Activated CD8-positive, alpha-beta memory T cell treated with anti-CD3 and anti-CD28 coated beads for 24 hours (primary cell): ENCODE data around the gene PTPRC.

Source experiments
- DNase-seq: peaks from one replicate; pipeline ENCODE4 v3.0.0-alpha.2; 2020

PTPRC gene

GRCh38 chr1:198772626-198773025 lies 133.8 kb downstream of the PTPRC start:
- DNase-seq = no peak

GRCh38 chr1:198773030-198773429 lies 134.2 kb downstream of the PTPRC start:
- DNase-seq = no peak

- DNase-seq = no peak
Measured at GRCh38 chr1:198773523-198773922, 134.7 kb downstream of the PTPRC start.

GRCh38 chr1:198774421-198774820 lies 135.6 kb downstream of the PTPRC start:
- no peak for DNase-seq

GRCh38 chr1:198775606-198776005 lies 136.8 kb downstream of the PTPRC start:
- DNase-seq = no peak

- no peak for DNase-seq
Measured at GRCh38 chr1:198776602-198777029, 137.8 kb downstream of the PTPRC start.

- no peak for DNase-seq
Measured at GRCh38 chr1:198778049-198778448, 139.2 kb downstream of the PTPRC start.

GRCh38 chr1:198780376-198780775 lies 141.5 kb downstream of the PTPRC start:
- no peak for DNase-seq

GRCh38 chr1:198788561-198789064 lies 149.8 kb downstream of the PTPRC start:
- DNase-seq = no peak

- no peak for DNase-seq
Measured at GRCh38 chr1:198793714-198794113, 154.9 kb downstream of the PTPRC start.

- DNase-seq = no peak
Measured at GRCh38 chr1:198794498-198794897, 155.7 kb downstream of the PTPRC start.

- DNase-seq = no peak
Measured at GRCh38 chr1:198797656-198798055, 158.8 kb downstream of the PTPRC start.

- DNase-seq = no peak
Measured at GRCh38 chr1:198798923-198799386, 160.1 kb downstream of the PTPRC start.

GRCh38 chr1:198805498-198806151 lies 166.8 kb downstream of the PTPRC start:
- no peak for DNase-seq

GRCh38 chr1:198806861-198807260 lies 168.0 kb downstream of the PTPRC start:
- no peak for DNase-seq
